Daoy (cell line): ENCODE measurements around the gene FAM174A. TPM values are rescaled to one million over a fixed set of nuclear protein-coding genes. Genes with fewer than 3 reads are reported as not detected.
"Not testable (repeated sequence)": the region's sequence is repeated elsewhere in the genome, so short reads cannot be mapped to it uniquely, and the experiment has no call there.

Source experiments
- DNase-seq: peaks from one replicate; pipeline ENCODE4 v3.0.0-alpha.2; 2015; ENCODE audit warnings: low read depth
- total RNA-seq: library from RNA; depleted of rRNA; stranded (reverse); fragments of >200 nt; shearing (Covaris generic); gene quantifications from 2 replicates; pipeline ENCODE4 v1.2.3, GENCODE V29; 2014

FAM174A gene
- total RNA-seq, 1 experiment from 2014 or later, result 10.7 TPM

GRCh38 chr5:100575815-100576214, 40.6 kb downstream of the FAM174A start:
- DNase-seq, result no peak

- no peak for DNase-seq
These were observed 41.1 kb downstream of the FAM174A start for GRCh38 chr5:100576217-100576751.

- DNase-seq, result no peak
These were observed 42.3 kb downstream of the FAM174A start for GRCh38 chr5:100577506-100577905.

GRCh38 chr5:100584069-100584468, 48.9 kb downstream of the FAM174A start:
- no peak for DNase-seq

GRCh38 chr5:100584889-100585288, 49.7 kb downstream of the FAM174A start:
- DNase-seq, result no peak

GRCh38 chr5:100590867-100591266, 55.7 kb downstream of the FAM174A start:
- no peak for DNase-seq

- peak; percentile 91 for DNase-seq
These were observed 60.1 kb downstream of the FAM174A start for GRCh38 chr5:100595152-100595811.

- no peak for DNase-seq
These were observed 60.6 kb downstream of the FAM174A start for GRCh38 chr5:100595812-100596173.

- no peak for DNase-seq
These were observed 63.3 kb downstream of the FAM174A start for GRCh38 chr5:100598446-100598845.

- DNase-seq, result no peak
These were observed 65.3 kb downstream of the FAM174A start for GRCh38 chr5:100600298-100600994.

GRCh38 chr5:100603141-100603540, 68.0 kb downstream of the FAM174A start:
- DNase-seq, result no peak

GRCh38 chr5:100604021-100604420, 68.8 kb downstream of the FAM174A start:
- DNase-seq, result not testable (repeated sequence)

GRCh38 chr5:100609594-100609993, 74.4 kb downstream of the FAM174A start:
- DNase-seq, result no peak

GRCh38 chr5:100614308-100614707, 79.1 kb downstream of the FAM174A start:
- DNase-seq, result no peak

- no peak for DNase-seq
These were observed 80.2 kb downstream of the FAM174A start for GRCh38 chr5:100615362-100615761.

GRCh38 chr5:100616291-100616690, 81.1 kb downstream of the FAM174A start:
- DNase-seq, result no peak

- no peak for DNase-seq
These were observed 81.8 kb downstream of the FAM174A start for GRCh38 chr5:100616981-100617380.

- no peak for DNase-seq
These were observed 88.5 kb downstream of the FAM174A start for GRCh38 chr5:100623719-100624118.

GRCh38 chr5:100634937-100635534, 99.9 kb downstream of the FAM174A start:
- DNase-seq, result no peak
